Renal cortex interstitium (tissue), 15 donors: Measurements from ENCODE around the gene BEX4. TPM values are rescaled to one million over a fixed set of nuclear protein-coding genes. Genes with fewer than 3 reads are reported as not detected.
"Not testable (repeated sequence)": the region's sequence is repeated elsewhere in the genome, so short reads cannot be mapped to it uniquely, and the experiment has no call there.

Experiments used
- DNase-seq, 11 donors: peaks; one replicate each; pipeline ENCODE4 v3.0.0-alpha.2; 2013; ENCODE audit warnings: low read depth in 9 of 11, low spot score in 4 of 11; ENCODE audit errors: extremely low read depth in 1 of 11
- long read RNA-seq, 16 experiments: transcript quantifications; one replicate each; lab custom pipeline, GENCODE V29; 2026
- polyA plus RNA-seq, 3 donors: library from polyadenylated mRNA; unstranded; fragments of 120-200 nt; gene quantifications; one replicate each; pipeline ENCODE4 v1.2.1, GENCODE V29; 2013; ENCODE audit not compliant: insufficient read length in 3 of 3

Gene BEX4
- 100 to 1,000 TPM; 142 to 182 (median 155) TPM for polyA plus RNA-seq
- long read RNA-seq, donor 1, transcript BEX4-202 (3 exons, 1,328 nt): major isoform, 56 of 181 reads
- long read RNA-seq, donor 1, transcript BEX4-201 (2 exons, 1,066 nt): minor isoform, 5 of 181 reads
- long read RNA-seq, donor 1, partial matches to known transcripts: 109 of 181 reads
- long read RNA-seq, donor 1, other reads (novel, unspliced or antisense): 11 of 181 reads
- long read RNA-seq, donor 2, transcript BEX4-201 (2 exons, 1,066 nt): minor isoform, 5 of 293 reads
- long read RNA-seq, donor 2, transcript BEX4-202 (3 exons, 1,328 nt): major isoform, 69 of 293 reads
- long read RNA-seq, donor 2, partial matches to known transcripts: 134 of 293 reads
- long read RNA-seq, donor 2, other reads (novel, unspliced or antisense): 85 of 293 reads
- long read RNA-seq, donor 3, transcript BEX4-201 (2 exons, 1,066 nt): minor isoform, 6 of 114 reads
- long read RNA-seq, donor 3, transcript BEX4-202 (3 exons, 1,328 nt): major isoform, 96 of 114 reads
- long read RNA-seq, donor 3, partial matches to known transcripts: 12 of 114 reads
- long read RNA-seq, donor 3, other reads (novel, unspliced or antisense): 0 of 114 reads
- long read RNA-seq, donor 4, transcript BEX4-202 (3 exons, 1,328 nt): major isoform, 61 of 173 reads
- long read RNA-seq, donor 4, transcript BEX4-201 (2 exons, 1,066 nt): minor isoform, 6 of 173 reads
- long read RNA-seq, donor 4, partial matches to known transcripts: 95 of 173 reads
- long read RNA-seq, donor 4, other reads (novel, unspliced or antisense): 11 of 173 reads
- long read RNA-seq, donor 5, transcript BEX4-202 (3 exons, 1,328 nt): major isoform, 131 of 330 reads
- long read RNA-seq, donor 5, partial matches to known transcripts: 39 of 330 reads
- long read RNA-seq, donor 5, other reads (novel, unspliced or antisense): 157 of 330 reads
- long read RNA-seq, donor 6, transcript BEX4-202 (3 exons, 1,328 nt): major isoform, 71 of 108 reads
- long read RNA-seq, donor 6, partial matches to known transcripts: 27 of 108 reads
- long read RNA-seq, donor 6, other reads (novel, unspliced or antisense): 7 of 108 reads
- long read RNA-seq, donor 7, transcript BEX4-202 (3 exons, 1,328 nt): major isoform, 114 of 120 reads
- long read RNA-seq, donor 7, partial matches to known transcripts: 5 of 120 reads
- long read RNA-seq, donor 7, other reads (novel, unspliced or antisense): 0 of 120 reads
- long read RNA-seq, donor 8, transcript BEX4-202 (3 exons, 1,328 nt): major isoform, 131 of 391 reads
- long read RNA-seq, donor 8, transcript BEX4-201 (2 exons, 1,066 nt): minor isoform, 10 of 391 reads
- long read RNA-seq, donor 8, partial matches to known transcripts: 211 of 391 reads
- long read RNA-seq, donor 8, other reads (novel, unspliced or antisense): 39 of 391 reads
- long read RNA-seq, donor 9, transcript BEX4-202 (3 exons, 1,328 nt): major isoform, 74 of 83 reads
- long read RNA-seq, donor 9, partial matches to known transcripts: 0 of 83 reads
- long read RNA-seq, donor 9, other reads (novel, unspliced or antisense): 5 of 83 reads
- long read RNA-seq, donor 10, transcript BEX4-202 (3 exons, 1,328 nt): major isoform, 74 of 212 reads
- long read RNA-seq, donor 10, partial matches to known transcripts: 18 of 212 reads
- long read RNA-seq, donor 10, other reads (novel, unspliced or antisense): 118 of 212 reads
- long read RNA-seq, donor 11, transcript BEX4-202 (3 exons, 1,328 nt): major isoform, 62 of 184 reads
- long read RNA-seq, donor 11, transcript BEX4-201 (2 exons, 1,066 nt): minor isoform, 6 of 184 reads
- long read RNA-seq, donor 11, partial matches to known transcripts: 91 of 184 reads
- long read RNA-seq, donor 11, other reads (novel, unspliced or antisense): 25 of 184 reads
- long read RNA-seq, donor 12, transcript BEX4-202 (3 exons, 1,328 nt): major isoform, 51 of 51 reads
- long read RNA-seq, donor 12, partial matches to known transcripts: 0 of 51 reads
- long read RNA-seq, donor 12, other reads (novel, unspliced or antisense): 0 of 51 reads
- long read RNA-seq, donor 13, transcript BEX4-202 (3 exons, 1,328 nt): major isoform, 142 of 404 reads
- long read RNA-seq, donor 13, transcript BEX4-201 (2 exons, 1,066 nt): minor isoform, 8 of 404 reads
- long read RNA-seq, donor 13, partial matches to known transcripts: 254 of 404 reads
- long read RNA-seq, donor 13, other reads (novel, unspliced or antisense): 0 of 404 reads
- long read RNA-seq, donor 14, transcript BEX4-202 (3 exons, 1,328 nt): major isoform, 65 of 222 reads
- long read RNA-seq, donor 14, transcript BEX4-201 (2 exons, 1,066 nt): minor isoform, 6 of 222 reads
- long read RNA-seq, donor 14, partial matches to known transcripts: 24 of 222 reads
- long read RNA-seq, donor 14, other reads (novel, unspliced or antisense): 127 of 222 reads
- long read RNA-seq, donor 15, transcript BEX4-202 (3 exons, 1,328 nt): major isoform, 39 of 86 reads
- long read RNA-seq, donor 15, partial matches to known transcripts: 12 of 86 reads
- long read RNA-seq, donor 15, other reads (novel, unspliced or antisense): 32 of 86 reads
- long read RNA-seq, donor 16, transcript BEX4-201 (2 exons, 1,066 nt): minor isoform, 9 of 526 reads
- long read RNA-seq, donor 16, transcript BEX4-202 (3 exons, 1,328 nt): major isoform, 205 of 526 reads
- long read RNA-seq, donor 16, partial matches to known transcripts: 55 of 526 reads
- long read RNA-seq, donor 16, other reads (novel, unspliced or antisense): 257 of 526 reads

- DNase-seq: peak in 10 of 11 donors; percentile 42 to 74 (median 68)
These were observed at the start of gene BEX4 for GRCh38 chrX:103214870-103215424. Gene BEX4, plus strand, starts transcription at chrX:103215108. Its CDS starts 1,046 bp downstream, at chrX:103216154.

GRCh38 chrX:103170216-103170615 is 44.7 kb upstream of the BEX4 start:
- no peak for DNase-seq

GRCh38 chrX:103171353-103171752 is 43.6 kb upstream of the BEX4 start:
- DNase-seq: no peak

GRCh38 chrX:103175256-103175655 is 39.7 kb upstream of the BEX4 start:
- not testable (repeated sequence) for DNase-seq

- peak in 8 of 11 donors; percentile 15 to 43 (median 22) for DNase-seq
These were observed 38.8 kb upstream of the BEX4 start for GRCh38 chrX:103175944-103176753.

- DNase-seq: no peak
These were observed 37.4 kb upstream of the BEX4 start for GRCh38 chrX:103177556-103177955.

- no peak for DNase-seq
These were observed 31.0 kb upstream of the BEX4 start for GRCh38 chrX:103183912-103184311.

- DNase-seq: no peak
These were observed 26.9 kb upstream of the BEX4 start for GRCh38 chrX:103187953-103188475.

GRCh38 chrX:103197721-103198306 is 17.1 kb upstream of the BEX4 start:
- DNase-seq: no peak

- DNase-seq: not testable (repeated sequence)
These were observed 16.2 kb upstream of the BEX4 start for GRCh38 chrX:103198668-103199067.

- no peak for DNase-seq
These were observed 13.9 kb upstream of the BEX4 start for GRCh38 chrX:103201041-103201440.

GRCh38 chrX:103210056-103210455 is 4.9 kb upstream of the BEX4 start:
- DNase-seq: no peak

GRCh38 chrX:103211012-103211715 is 3.7 kb upstream of the BEX4 start:
- peak in 8 of 11 donors; percentile 26 to 66 (median 41) for DNase-seq
